ENCODE data around the gene RASIP1.

DNA sequence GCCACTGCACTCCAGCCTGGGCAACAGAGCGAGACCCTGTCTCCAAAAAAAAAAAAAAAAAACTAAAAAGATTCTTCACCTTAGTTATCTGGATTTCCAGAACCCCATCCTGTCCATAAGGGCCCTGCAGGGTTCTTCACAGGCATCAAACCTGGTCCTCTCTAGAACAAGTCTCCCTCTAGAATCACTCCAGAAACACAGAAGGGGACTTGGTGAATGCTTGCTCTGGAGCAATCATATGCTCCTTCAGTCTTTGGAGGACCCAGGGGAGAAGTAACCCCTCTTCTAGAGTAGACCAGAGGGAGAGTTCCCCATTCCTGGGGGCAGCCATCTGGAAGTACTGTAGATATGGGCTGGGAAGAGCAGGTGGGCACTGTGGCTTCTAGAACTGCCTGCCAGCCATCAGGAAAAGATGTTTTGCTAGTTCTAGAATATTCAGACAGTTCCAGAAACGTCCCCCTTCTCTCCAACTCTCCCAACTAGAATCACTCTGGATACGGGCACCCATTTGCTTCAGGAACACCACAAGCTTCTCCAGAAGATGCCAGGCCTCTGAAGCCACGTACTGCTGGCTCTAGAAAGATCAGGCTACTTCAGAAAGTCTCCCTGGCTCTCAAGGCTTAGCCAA, 9.3 kb upstream of the RASIP1 start:
- TF ChIP-seq, protein P1, sequence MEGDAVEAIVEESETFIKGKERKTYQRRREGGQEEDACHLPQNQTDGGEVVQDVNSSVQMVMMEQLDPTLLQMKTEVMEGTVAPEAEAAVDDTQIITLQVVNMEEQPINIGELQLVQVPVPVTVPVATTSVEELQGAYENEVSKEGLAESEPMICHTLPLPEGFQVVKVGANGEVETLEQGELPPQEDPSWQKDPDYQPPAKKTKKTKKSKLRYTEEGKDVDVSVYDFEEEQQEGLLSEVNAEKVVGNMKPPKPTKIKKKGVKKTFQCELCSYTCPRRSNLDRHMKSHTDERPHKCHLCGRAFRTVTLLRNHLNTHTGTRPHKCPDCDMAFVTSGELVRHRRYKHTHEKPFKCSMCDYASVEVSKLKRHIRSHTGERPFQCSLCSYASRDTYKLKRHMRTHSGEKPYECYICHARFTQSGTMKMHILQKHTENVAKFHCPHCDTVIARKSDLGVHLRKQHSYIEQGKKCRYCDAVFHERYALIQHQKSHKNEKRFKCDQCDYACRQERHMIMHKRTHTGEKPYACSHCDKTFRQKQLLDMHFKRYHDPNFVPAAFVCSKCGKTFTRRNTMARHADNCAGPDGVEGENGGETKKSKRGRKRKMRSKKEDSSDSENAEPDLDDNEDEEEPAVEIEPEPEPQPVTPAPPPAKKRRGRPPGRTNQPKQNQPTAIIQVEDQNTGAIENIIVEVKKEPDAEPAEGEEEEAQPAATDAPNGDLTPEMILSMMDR (IDR thresholded peaks at IDR 0.05): no peak
- no peak for TF ChIP-seq ZFX (IDR thresholded peaks at IDR 0.05; ENCODE audit: borderline replicate concordance)

Measured in 22Rv1 (cell line).